Natural killer cell (primary cell): ENCODE results near the gene KIAA1614. TPM values are rescaled to one million over a fixed set of nuclear protein-coding genes. Genes with fewer than 3 reads are reported as not detected.

Experiments used
- ATAC-seq, 3 donors: fragments of 150-1000 bp in 2 of 3; fragments of 200-7000 bp in 1 of 3; cut with Tn5 transposase; 1 replicate in 1 of 3; 2 replicates in 2 of 3; pipeline ENCODE4 v1.10.0; 2021; ENCODE audit warnings: mild to moderate bottlenecking in 2 of 3, moderate library complexity in 2 of 3
- DNase-seq, 2 donors: peaks; one replicate each; pipeline versions ENCODE4 v3.0.0 to v3.0.0-alpha.2; 2013 to 2021; ENCODE audit warnings: mixed read lengths in 1 of 2
- H3K27ac ChIP-seq: one replicate; pipeline ENCODE4 v1.5.1; 2013; ENCODE audit warnings: mild to moderate bottlenecking, low read length
- H3K27me3 ChIP-seq: one replicate; pipeline ENCODE4 v1.6.1; 2013; ENCODE audit warnings: low read length; ENCODE audit not compliant: control insufficient read depth, insufficient read depth
- H3K36me3 ChIP-seq: one replicate; pipeline ENCODE4 v1.6.1; 2013; ENCODE audit warnings: low read length; ENCODE audit not compliant: control insufficient read depth, insufficient read depth
- H3K4me1 ChIP-seq: one replicate; pipeline ENCODE4 v1.6.1; 2013; ENCODE audit warnings: low read length; ENCODE audit not compliant: control insufficient read depth, insufficient read depth
- H3K4me3 ChIP-seq: one replicate; pipeline ENCODE4 v1.5.1; 2013; ENCODE audit warnings: low read length
- H3K9me3 ChIP-seq: one replicate; pipeline ENCODE4 v1.6.1; 2013; ENCODE audit warnings: low read length; ENCODE audit not compliant: control insufficient read depth, insufficient read depth
- H3K27ac Mint-ChIP-seq, 2 donors: one replicate each; pipeline ENCODE4 v1.8.0; 2022; ENCODE audit warnings: mild to moderate bottlenecking in 2 of 2, mixed read lengths in 2 of 2, moderate library complexity in 1 of 2
- H3K27me3 Mint-ChIP-seq, 2 donors: one replicate each; pipeline ENCODE4 v1.8.0; 2022; ENCODE audit warnings: low read depth in 2 of 2, mixed read lengths in 2 of 2
- H3K36me3 Mint-ChIP-seq: one replicate; pipeline ENCODE4 v1.8.0; 2022; ENCODE audit warnings: mixed read lengths
- H3K4me1 Mint-ChIP-seq, 2 donors: one replicate each; pipeline ENCODE4 v1.8.0; 2022; ENCODE audit warnings: mixed read lengths in 2 of 2
- H3K4me3 Mint-ChIP-seq: one replicate; pipeline ENCODE4 v1.8.0; 2022; ENCODE audit warnings: mild to moderate bottlenecking, moderate library complexity, mixed read lengths
- H3K9me3 Mint-ChIP-seq, 2 donors: one replicate each; pipeline ENCODE4 v1.8.0; 2022; ENCODE audit warnings: mixed read lengths in 2 of 2
- CTCF ChIP-seq: fragments of 200-600 bp; IDR thresholded peaks from one replicate; pipeline ENCODE4 v1.8.0; 2022; ENCODE audit warnings: antibody characterized with exemption
- WGBS: methylation state at CpG from one replicate; pipeline ENCODE4 v1.1.7; 2013; ENCODE audit warnings: missing lambda C conversion rate; ENCODE audit not compliant: insufficient coverage; 5-methylcytosine and 5-hydroxymethylcytosine counted together
- intact Hi-C: fragments of 100-400 bp; cut with micrococcal nuclease; formaldehyde crosslinking; loops from one replicate; pipeline ENCODE4 v1.14.2; 2022
- total RNA-seq, 4 donors: library from RNA; stranded (reverse); fragments of 120-200 nt in 1 of 4; gene quantifications; one replicate each; pipeline versions ENCODE4 v1.2.3 to v1.2.4, GENCODE V29; 2013 to 2022

KIAA1614 gene
- total RNA-seq, 3 donors from 2014 or later (not counting 1 experiment from before 2014, with no cell fraction given) = 0.09 to 0.80 (median 0.40) TPM

- no peaks in the 10 kb centered on the region for H3K27me3 Mint-ChIP-seq
Observed at GRCh38 chr1:180928331-180929230, 15.9 kb downstream of the KIAA1614 start.

GRCh38 chr1:180929389-180929788 lies 16.7 kb downstream of the KIAA1614 start:
- Histone ChIP-seq H3K27me3 (no peaks in the 10 kb centered on the region), H3K4me1 (peaks cover 11% of the 10 kb centered on the region), H3K27ac (no peak overlapping the region), H3K36me3 (no peaks in the 10 kb centered on the region), H3K4me3 (no peak overlapping the region), H3K9me3 (no peaks in the 10 kb centered on the region)
- Mint-ChIP-seq H3K9me3 (no peaks in the 10 kb centered on the region), H3K4me3 (no peak overlapping the region), H3K27me3 (no peaks in the 10 kb centered on the region), H3K27ac (no peak overlapping the region), H3K36me3 (no peaks in the 10 kb centered on the region), H3K4me1 (peaks cover 0 to 8% of the 10 kb centered on the region in 2 donors)
- ATAC-seq (no peak), DNase-seq (no peak)
- TF ChIP-seq CTCF = no peak
- WGBS = 82% methylated on average over 3 of the region's 3 CpGs
- intact Hi-C loops = no loop called here

More at GRCh38 chr1:180928331-180929230, 15.9 kb downstream of the KIAA1614 start:
- Histone ChIP-seq H3K27ac (no peak overlapping the region), H3K36me3 (no peaks in the 10 kb centered on the region), H3K4me1 (peaks cover 8% of the 10 kb centered on the region), H3K4me3 (no peak overlapping the region), H3K27me3 (no peaks in the 10 kb centered on the region), H3K9me3 (no peaks in the 10 kb centered on the region)
- ATAC-seq (no peak), DNase-seq (no peak)
- H3K4me1 Mint-ChIP-seq = peaks cover 0 to 7% of the 10 kb centered on the region in 2 donors
- H3K36me3 Mint-ChIP-seq = no peaks in the 10 kb centered on the region
- H3K27ac Mint-ChIP-seq = no peak overlapping the region
- no peak for TF ChIP-seq CTCF
- H3K9me3 Mint-ChIP-seq = no peaks in the 10 kb centered on the region
- 94% methylated on average over 17 of the region's 17 CpGs for WGBS
- H3K4me3 Mint-ChIP-seq = no peak overlapping the region
- intact Hi-C loops = no loop called here

GRCh38 chr1:180930687-180931086 lies 18.0 kb downstream of the KIAA1614 start:
- peaks cover 0 to 13% of the 10 kb centered on the region in 2 donors for H3K4me1 Mint-ChIP-seq
- Histone ChIP-seq H3K27ac (no peak overlapping the region), H3K4me3 (no peak overlapping the region), H3K27me3 (no peaks in the 10 kb centered on the region), H3K4me1 (peaks cover 18% of the 10 kb centered on the region), H3K9me3 (no peaks in the 10 kb centered on the region), H3K36me3 (no peaks in the 10 kb centered on the region)
- WGBS = 78% methylated on average over 5 of the region's 5 CpGs
- H3K27me3 Mint-ChIP-seq = no peaks in the 10 kb centered on the region
- DNase-seq (no peak), ATAC-seq (no peak)
- no peak overlapping the region for H3K27ac Mint-ChIP-seq
- H3K36me3 Mint-ChIP-seq = no peaks in the 10 kb centered on the region
- TF ChIP-seq CTCF = no peak
- intact Hi-C loops = no loop called here
- H3K4me3 Mint-ChIP-seq = no peak overlapping the region
- H3K9me3 Mint-ChIP-seq = no peaks in the 10 kb centered on the region
